ENCODE measurements around the gene MOB1A.

Gene MOB1A

DNA sequence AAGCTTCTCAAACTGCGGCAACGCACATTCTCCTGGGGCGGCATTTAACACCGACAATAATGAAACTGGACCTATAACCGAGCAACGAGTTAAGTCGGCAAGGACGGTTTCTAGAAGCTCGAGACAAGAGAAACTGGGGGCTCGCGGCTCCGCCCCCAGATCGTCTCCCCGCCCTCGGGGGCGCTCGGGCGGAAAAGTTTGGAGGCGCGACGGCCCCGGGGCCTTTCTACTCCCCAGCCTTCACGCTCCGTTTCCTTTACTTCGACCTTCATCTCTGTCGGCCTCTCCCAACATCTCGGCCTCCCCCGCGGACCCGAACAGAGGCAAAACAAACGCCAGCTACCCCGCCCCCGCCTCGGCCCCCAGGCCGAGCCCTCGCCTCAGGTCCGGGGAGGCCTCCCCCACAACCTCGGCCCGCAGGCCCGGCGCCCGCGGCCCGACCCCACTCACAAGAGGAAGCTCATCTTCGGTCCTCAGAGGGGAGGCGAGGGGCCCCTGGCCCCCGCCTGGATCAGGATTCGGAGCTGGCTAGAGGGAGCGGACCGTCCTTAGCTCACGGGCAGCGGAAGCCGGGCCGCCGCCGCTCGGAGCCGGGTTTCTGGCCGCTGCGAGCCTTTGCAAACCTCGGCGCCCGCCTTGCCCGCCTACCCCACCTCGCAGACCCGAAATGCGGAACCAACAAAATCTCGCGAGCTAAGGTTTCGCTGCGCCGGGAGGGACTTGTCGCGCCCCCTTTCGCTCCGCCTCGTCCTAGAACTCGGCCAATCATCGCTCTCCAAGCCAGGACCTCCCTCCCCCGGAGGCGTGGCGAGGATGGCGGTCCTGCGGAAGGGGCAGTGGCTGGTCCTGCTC is at the start of gene MOB1A:
Gene MOB1A (minus strand): TSS at position 669 of the 852 bp plus-strand sequence. CDS start 205 bp downstream, at position 464.
- DNase-seq (ENCODE audit: low read depth): peak; percentile 99
- TF ChIP-seq, protein P1, sequence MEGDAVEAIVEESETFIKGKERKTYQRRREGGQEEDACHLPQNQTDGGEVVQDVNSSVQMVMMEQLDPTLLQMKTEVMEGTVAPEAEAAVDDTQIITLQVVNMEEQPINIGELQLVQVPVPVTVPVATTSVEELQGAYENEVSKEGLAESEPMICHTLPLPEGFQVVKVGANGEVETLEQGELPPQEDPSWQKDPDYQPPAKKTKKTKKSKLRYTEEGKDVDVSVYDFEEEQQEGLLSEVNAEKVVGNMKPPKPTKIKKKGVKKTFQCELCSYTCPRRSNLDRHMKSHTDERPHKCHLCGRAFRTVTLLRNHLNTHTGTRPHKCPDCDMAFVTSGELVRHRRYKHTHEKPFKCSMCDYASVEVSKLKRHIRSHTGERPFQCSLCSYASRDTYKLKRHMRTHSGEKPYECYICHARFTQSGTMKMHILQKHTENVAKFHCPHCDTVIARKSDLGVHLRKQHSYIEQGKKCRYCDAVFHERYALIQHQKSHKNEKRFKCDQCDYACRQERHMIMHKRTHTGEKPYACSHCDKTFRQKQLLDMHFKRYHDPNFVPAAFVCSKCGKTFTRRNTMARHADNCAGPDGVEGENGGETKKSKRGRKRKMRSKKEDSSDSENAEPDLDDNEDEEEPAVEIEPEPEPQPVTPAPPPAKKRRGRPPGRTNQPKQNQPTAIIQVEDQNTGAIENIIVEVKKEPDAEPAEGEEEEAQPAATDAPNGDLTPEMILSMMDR (conservative IDR thresholded peaks at IDR 0.05; ENCODE audit: low read depth, low read length): no peak
- H3K4me3 ChIP-seq (ENCODE audit: low read depth, low read length): peak within 1 kb of the TSS; percentile 77

DNA sequence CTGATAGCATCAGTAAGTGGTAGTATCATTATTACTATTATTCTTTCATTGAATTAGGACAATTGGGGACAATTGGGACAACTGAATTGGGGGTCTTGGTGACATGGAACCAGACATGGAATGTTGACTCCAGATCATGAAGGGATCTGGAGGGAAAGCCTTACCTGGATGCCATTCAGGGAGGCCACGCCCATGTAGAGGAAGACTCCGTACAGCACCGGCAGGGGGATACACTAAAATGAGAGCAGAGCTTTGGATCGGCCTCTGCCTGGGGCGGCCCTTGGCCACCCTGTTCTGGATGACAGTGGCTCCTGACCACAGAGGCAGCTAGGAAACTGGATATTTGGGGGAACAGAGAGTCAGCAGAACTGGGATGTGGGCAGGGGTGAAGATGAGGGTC is 49.0 kb upstream of the MOB1A start:
- TF ChIP-seq, protein P1 (conservative IDR thresholded peaks at IDR 0.05; ENCODE audit: low read depth, low read length): no peak
- DNase-seq (ENCODE audit: low read depth): no peak
- H3K4me3 ChIP-seq (ENCODE audit: low read depth, low read length): no peak overlapping the region

DNA sequence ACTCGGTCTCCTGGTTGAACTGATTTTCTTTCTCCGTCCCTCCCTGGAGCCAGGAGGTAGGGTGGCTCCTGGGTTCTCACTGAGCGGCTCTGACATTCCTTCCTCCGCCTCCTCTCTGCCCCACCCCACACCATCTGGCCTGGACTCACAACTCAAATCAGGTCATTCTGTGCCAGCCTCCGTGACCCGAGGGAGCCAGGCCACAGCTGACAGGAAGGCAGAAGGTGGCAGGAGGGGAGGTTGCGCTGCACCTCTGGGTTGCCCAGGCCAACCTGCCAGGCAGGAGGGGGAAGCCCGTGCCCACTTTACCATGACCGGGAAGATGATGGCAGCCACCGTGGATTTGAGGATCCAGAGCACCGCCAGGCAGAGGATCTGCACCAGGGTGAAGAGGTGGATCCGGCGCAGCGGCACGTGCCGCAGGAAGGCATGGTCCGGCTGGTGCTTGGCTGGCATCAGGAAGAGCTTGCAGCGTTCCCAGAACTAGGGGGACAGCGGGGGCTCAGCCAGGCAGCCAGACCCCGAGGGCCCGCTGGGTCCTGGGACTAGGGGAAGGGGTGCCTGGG is 48.1 kb upstream of the MOB1A start:
- no peak for DNase-seq (ENCODE audit: low read depth)
- TF ChIP-seq, protein P1 (conservative IDR thresholded peaks at IDR 0.05; ENCODE audit: low read depth, low read length): no peak
- no peak overlapping the region for H3K4me3 ChIP-seq (ENCODE audit: low read depth, low read length)

DNA sequence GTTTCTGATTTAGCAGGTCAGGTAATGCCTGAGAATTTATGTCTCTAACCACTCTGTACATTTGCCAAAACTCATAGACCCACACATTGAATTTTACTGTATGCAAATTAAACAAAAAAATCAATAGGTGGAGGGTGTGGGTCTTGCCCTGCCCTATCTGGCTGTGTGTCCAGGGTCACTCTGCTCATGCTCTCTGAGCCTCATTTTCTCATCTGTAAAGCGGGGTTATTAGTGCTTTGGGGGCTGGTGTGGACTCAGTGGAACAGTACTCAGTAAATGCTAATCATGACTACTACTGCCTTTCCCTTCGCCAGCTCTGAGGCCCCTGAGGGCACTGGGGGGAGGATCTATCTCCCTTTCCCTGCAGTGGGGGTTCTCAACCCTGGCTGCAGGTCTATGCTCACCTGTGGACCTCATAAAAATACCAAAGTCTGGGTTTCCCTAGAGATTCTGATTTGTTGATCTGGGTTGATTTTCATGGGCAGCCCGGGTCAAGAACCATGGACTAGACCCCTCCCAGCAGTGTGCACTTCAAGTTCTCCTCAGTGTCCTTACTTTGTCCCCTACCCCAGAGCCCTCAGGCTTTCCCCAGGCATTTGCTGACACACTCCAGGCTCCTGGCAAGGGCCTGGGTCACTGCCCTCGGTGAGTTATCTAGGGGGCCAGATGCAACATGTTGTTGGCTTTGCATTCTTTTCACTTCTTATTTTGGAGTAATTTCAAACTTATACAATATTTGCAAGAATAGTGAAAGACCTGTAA is 47.2 kb upstream of the MOB1A start:
- TF ChIP-seq, protein P1 (conservative IDR thresholded peaks at IDR 0.05; ENCODE audit: low read depth, low read length): no peak
- no peak overlapping the region for H3K4me3 ChIP-seq (ENCODE audit: low read depth, low read length)
- no peak for DNase-seq (ENCODE audit: low read depth)

- no peak overlapping the region for H3K4me3 ChIP-seq (ENCODE audit: low read depth, low read length)
- TF ChIP-seq, protein P1 (conservative IDR thresholded peaks at IDR 0.05; ENCODE audit: low read depth, low read length): no peak
- DNase-seq (ENCODE audit: low read depth): no peak
These were observed 45.5 kb upstream of the MOB1A start for GRCh38 chr2:74223941-74224770.

DNA sequence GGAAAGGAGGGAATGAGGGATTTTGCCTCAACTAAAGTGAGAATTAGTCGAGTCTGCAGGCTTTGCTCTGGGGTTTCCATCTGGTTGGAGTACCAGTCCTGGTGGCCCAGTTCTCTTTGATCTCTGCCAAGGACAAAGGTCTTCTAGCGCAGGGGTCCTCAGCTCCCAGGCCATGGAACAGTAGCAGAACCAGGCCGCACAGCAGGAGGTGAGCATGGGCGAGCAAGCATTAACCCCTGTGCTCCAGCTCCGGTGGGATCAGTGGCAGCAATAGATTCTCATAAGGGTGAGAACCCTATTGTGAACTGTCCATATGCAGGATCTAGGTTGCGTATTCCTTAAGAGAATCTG is 43.6 kb upstream of the MOB1A start:
- TF ChIP-seq, protein P1 (conservative IDR thresholded peaks at IDR 0.05; ENCODE audit: low read depth, low read length): no peak
- H3K4me3 ChIP-seq (ENCODE audit: low read depth, low read length): no peak overlapping the region
- no peak for DNase-seq (ENCODE audit: low read depth)

Data from choroid plexus epithelial cell (primary cell).